Skin of body (tissue), 3 donors: ENCODE measurements around the gene DCDC2. TPM values are rescaled to one million over a fixed set of nuclear protein-coding genes. Genes with fewer than 3 reads are reported as not detected.
"Not testable (repeated sequence)": the region's sequence is repeated elsewhere in the genome, so short reads cannot be mapped to it uniquely, and the experiment has no call there.

Experiments
- DNase-seq: peaks from one replicate; lab custom pipeline; 2025; lab: John Stamatoyannopoulos, UW
- small RNA-seq: library from RNA; depleted of rRNA; stranded (forward); fragments of <200 nt; gene quantifications from one replicate; pipeline ENCODE3, GENCODE V24; 2014; ENCODE audit warnings: low replicate concordance
- total RNA-seq: library from RNA; depleted of rRNA; stranded (reverse); fragments of >200 nt; gene quantifications from one replicate; pipeline ENCODE4 v1.2.3, GENCODE V29; 2014

Gene DCDC2
- total RNA-seq, 1 donor from 2014 or later, result 1.2 TPM

GRCh38 chr6:24148684-24149083, 209.2 kb downstream of the DCDC2 start:
- DNase-seq, result no peak

- no peak for DNase-seq
Observed at GRCh38 chr6:24148154-24148570, 209.7 kb downstream of the DCDC2 start.

- DNase-seq, result no peak
Observed at GRCh38 chr6:24147511-24148153, 210.2 kb downstream of the DCDC2 start.

- DNase-seq, result no peak
Observed at GRCh38 chr6:24146871-24147270, 211.0 kb downstream of the DCDC2 start.

- DNase-seq, result no peak
Observed at GRCh38 chr6:24145690-24146131, 212.1 kb downstream of the DCDC2 start.

- not testable (repeated sequence) for DNase-seq
Observed at GRCh38 chr6:24142733-24143132, 215.1 kb downstream of the DCDC2 start.

- peak; percentile 40 for DNase-seq
Observed at GRCh38 chr6:24140591-24140990, 217.3 kb downstream of the DCDC2 start.

GRCh38 chr6:24139639-24140038, 218.2 kb downstream of the DCDC2 start:
- DNase-seq, result no peak

GRCh38 chr6:24139080-24139479, 218.8 kb downstream of the DCDC2 start:
- no peak for DNase-seq

GRCh38 chr6:24131751-24132150, 226.1 kb downstream of the DCDC2 start:
- DNase-seq, result no peak

GRCh38 chr6:24127316-24127715, 230.5 kb downstream of the DCDC2 start:
- no peak for DNase-seq

- DNase-seq, result peak; percentile 43
Observed at GRCh38 chr6:24126586-24127192, 231.2 kb downstream of the DCDC2 start.

- no peak for DNase-seq
Observed at GRCh38 chr6:24125980-24126379, 231.9 kb downstream of the DCDC2 start, which contains the start of gene NRSN1. Gene NRSN1 (plus strand): TSS chr6:24126215. CDS start chr6:24134328, 8,113 bp downstream.

- no peak for DNase-seq
Observed at GRCh38 chr6:24122139-24122538, 235.7 kb downstream of the DCDC2 start.

Small RNAs within 50 kb of the gene (small RNA-seq; reads per million reads assigned to genes)
- gene RF00218 (0.26 reads per million, percentile 19 among the genes with 10 or more reads in this experiment), gene RNU6-391P (not detected)

Other genes starting within 250 kb of the DCDC2 start
- gene NRSN1, start 231.8 kb downstream of the DCDC2 start, total RNA-seq, result 0.39 TPM
- 14.4 TPM for gene MRS2, start 44.9 kb upstream of the DCDC2 start, total RNA-seq
- gene GPLD1, start 131.5 kb upstream of the DCDC2 start, total RNA-seq, result 10.2 TPM
- gene ALDH5A1, start 136.9 kb upstream of the DCDC2 start, total RNA-seq, result 7.7 TPM